Right lobe of liver (tissue), 6 donors: ENCODE measurements around the gene CCBE1. TPM values are rescaled to one million over a fixed set of nuclear protein-coding genes. Genes with fewer than 3 reads are reported as not detected.

Experiments
- ATAC-seq, 4 donors: fragments of 200-7000 bp; cut with Tn5 transposase; one replicate each; pipeline ENCODE4 v1.9.1; 2020; ENCODE audit warnings: mild to moderate bottlenecking in 4 of 4, moderate library complexity in 4 of 4
- DNase-seq, 3 donors: peaks; one replicate each; pipeline ENCODE4 v3.0.0-alpha.2; 2020
- H3K27ac ChIP-seq, 3 donors: fragments of 200-600 bp; one replicate each; pipeline ENCODE4 v1.8.0; 2022
- H3K27me3 ChIP-seq, 2 donors: fragments of 200-600 bp; one replicate each; pipeline ENCODE4 v1.8.0; 2022
- H3K36me3 ChIP-seq, 4 donors: fragments of 200-600 bp; sonication (generic) in 1 of 4; one replicate each; pipeline versions ENCODE4 v1.5.1 to v1.8.0; 2017 to 2022; ENCODE audit warnings: control low read depth in 1 of 4
- H3K4me1 ChIP-seq, 4 donors: fragments of 200-600 bp; sonication (generic) in 1 of 4; one replicate each; pipeline versions ENCODE4 v1.5.1 to v1.8.0; 2017 to 2022; ENCODE audit warnings: control low read depth in 1 of 4
- H3K4me3 ChIP-seq, 3 donors: fragments of 200-600 bp; one replicate each; pipeline ENCODE4 v1.8.0; 2022
- H3K9me3 ChIP-seq, 4 donors: fragments of 200-600 bp; sonication (generic) in 1 of 4; one replicate each; pipeline versions ENCODE4 v1.5.1 to v1.8.0; 2017 to 2022; ENCODE audit warnings: control low read depth in 1 of 4
- CTCF ChIP-seq, 4 donors: fragments of 200-600 bp in 3 of 4; fragments of 450-650 bp in 1 of 4; IDR thresholded peaks; one replicate each; pipeline versions ENCODE4 v1.5.1 to v1.8.0; 2016 to 2022; ENCODE audit warnings: antibody characterized with exemption in 4 of 4, mild to moderate bottlenecking in 2 of 4
- POLR2A ChIP-seq: fragments of 450-650 bp; IDR thresholded peaks from one replicate; pipeline ENCODE4 v1.6.1; 2017; ENCODE audit warnings: antibody characterized with exemption, mild to moderate bottlenecking
- WGBS: methylation state at CpG from one replicate; pipeline ENCODE4 v1.1.6; 2018; ENCODE audit warnings: low coverage, low lambda C conversion rate; ENCODE audit not compliant: insufficient coverage; ENCODE audit errors: missing lambda C conversion rate; 5-methylcytosine and 5-hydroxymethylcytosine counted together
- intact Hi-C, 2 donors: fragments of 100-400 bp; cut with DNase I; formaldehyde crosslinking; loops; one replicate each; pipeline versions ENCODE4 v1.11.2 to v1.14.1; 2022
- total RNA-seq, 6 experiments: library from RNA; depleted of rRNA in 2 of 6; stranded (reverse); fragments of >200 nt in 2 of 6; fragmentation: NEBNext Ultra II Directional in 3 of 6; extraction: Animal tissue kit (Norgen Biotek cat#: 25700) in 3 of 6; gene quantifications; one replicate each; pipeline versions ENCODE4 v1.1.0 to v1.2.4, GENCODE V29; 2016 to 2023
- donor health status: DM: no; HTN: yes; CAD: no.
- donor health status: DM: no; HTN: no; CAD: no.
- donor health status: DM: no; HTN: no; CAD: no.
- donor health status: DM: no; HTN: yes; CAD: no.
- donor health status: DM: no; HTN: yes; CAD: no.

Gene CCBE1
- total RNA-seq, 6 experiments from 2014 or later = 2.7 to 6.9 (median 4.3) TPM

- no peak overlapping the region for H3K4me3 ChIP-seq
- H3K4me1 ChIP-seq = no peaks in the 10 kb centered on the region
- ATAC-seq = no peak
- 50% methylated on average over 3 of the region's 3 CpGs for WGBS
- intact Hi-C loops = no loop called here
- H3K36me3 ChIP-seq = no peaks in the 10 kb centered on the region
- TF ChIP-seq POLR2A (no peak), CTCF (IDR thresholded peaks at IDR 0.05) (no peak)
- no peaks in the 10 kb centered on the region for H3K9me3 ChIP-seq
- DNase-seq = no peak
- H3K27ac ChIP-seq = no peak overlapping the region
- no peaks in the 10 kb centered on the region for H3K27me3 ChIP-seq
Measured at GRCh38 chr18:59478591-59478990, 218.6 kb downstream of the CCBE1 start.

GRCh38 chr18:59477849-59478248 lies 219.4 kb downstream of the CCBE1 start:
- no peak for TF ChIP-seq POLR2A
- no peak for TF ChIP-seq CTCF (IDR thresholded peaks at IDR 0.05)
- DNase-seq (no peak), ATAC-seq (no peak)
- no peaks in the 10 kb centered on the region for H3K36me3 ChIP-seq
- H3K4me1 ChIP-seq = no peaks in the 10 kb centered on the region
- intact Hi-C loops = no loop called here
- 56% methylated on average over 2 of the region's 2 CpGs for WGBS
- H3K27me3 ChIP-seq = no peaks in the 10 kb centered on the region
- H3K27ac ChIP-seq = no peak overlapping the region
- H3K4me3 ChIP-seq = no peak overlapping the region
- no peaks in the 10 kb centered on the region for H3K9me3 ChIP-seq

GRCh38 chr18:59470561-59471121 lies 226.6 kb downstream of the CCBE1 start:
- no peak for DNase-seq
- intact Hi-C loops = no loop called here
- TF ChIP-seq CTCF (IDR thresholded peaks at IDR 0.05) (no peak), POLR2A (no peak)

GRCh38 chr18:59469463-59470180 lies 227.6 kb downstream of the CCBE1 start:
- DNase-seq = no peak
- intact Hi-C loops = no loop called here
- Histone ChIP-seq H3K4me1 (no peaks in the 10 kb centered on the region), H3K4me3 (no peak overlapping the region), H3K27ac (no peak overlapping the region), H3K27me3 (no peaks in the 10 kb centered on the region), H3K36me3 (no peaks in the 10 kb centered on the region), H3K9me3 (no peaks in the 10 kb centered on the region)
- ATAC-seq = no peak
- no peak for TF ChIP-seq POLR2A
- TF ChIP-seq CTCF (IDR thresholded peaks at IDR 0.05) = no peak
- 62% methylated on average over 13 of the region's 15 CpGs for WGBS

More at GRCh38 chr18:59470561-59471121, 226.6 kb downstream of the CCBE1 start:
- Histone ChIP-seq H3K36me3 (no peaks in the 10 kb centered on the region), H3K4me1 (no peaks in the 10 kb centered on the region), H3K4me3 (no peak overlapping the region), H3K9me3 (no peaks in the 10 kb centered on the region), H3K27ac (no peak overlapping the region), H3K27me3 (no peaks in the 10 kb centered on the region)
- WGBS = 28% methylated on average over 4 of the region's 8 CpGs
- ATAC-seq = no peak
